Measurements from ENCODE around the gene VAT1L.

The VAT1L gene

DNA sequence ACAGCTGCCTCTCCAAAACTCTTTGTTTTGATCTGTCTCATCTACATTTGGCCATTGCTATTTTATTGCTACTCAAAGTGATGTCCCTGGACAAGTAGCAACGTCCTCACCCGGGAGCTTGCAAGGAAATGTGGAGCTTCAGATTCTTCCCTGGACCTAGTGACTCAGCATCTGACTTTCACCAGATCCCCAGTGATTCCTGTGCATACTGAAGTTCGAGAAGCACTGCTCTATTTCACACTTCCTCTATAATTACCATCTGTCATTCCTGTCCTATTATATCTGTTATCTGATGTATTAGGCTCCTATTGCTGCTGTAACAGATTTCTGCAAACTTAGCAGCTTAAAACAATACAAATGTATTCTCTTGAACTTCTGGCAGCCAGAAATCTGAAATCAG lies 28.5 kb upstream of the VAT1L start:
- no peaks in the 10 kb centered on the region for H3K4me1 ChIP-seq (ENCODE audit: control insufficient read depth, low read length)
- TF ChIP-seq, protein P1, sequence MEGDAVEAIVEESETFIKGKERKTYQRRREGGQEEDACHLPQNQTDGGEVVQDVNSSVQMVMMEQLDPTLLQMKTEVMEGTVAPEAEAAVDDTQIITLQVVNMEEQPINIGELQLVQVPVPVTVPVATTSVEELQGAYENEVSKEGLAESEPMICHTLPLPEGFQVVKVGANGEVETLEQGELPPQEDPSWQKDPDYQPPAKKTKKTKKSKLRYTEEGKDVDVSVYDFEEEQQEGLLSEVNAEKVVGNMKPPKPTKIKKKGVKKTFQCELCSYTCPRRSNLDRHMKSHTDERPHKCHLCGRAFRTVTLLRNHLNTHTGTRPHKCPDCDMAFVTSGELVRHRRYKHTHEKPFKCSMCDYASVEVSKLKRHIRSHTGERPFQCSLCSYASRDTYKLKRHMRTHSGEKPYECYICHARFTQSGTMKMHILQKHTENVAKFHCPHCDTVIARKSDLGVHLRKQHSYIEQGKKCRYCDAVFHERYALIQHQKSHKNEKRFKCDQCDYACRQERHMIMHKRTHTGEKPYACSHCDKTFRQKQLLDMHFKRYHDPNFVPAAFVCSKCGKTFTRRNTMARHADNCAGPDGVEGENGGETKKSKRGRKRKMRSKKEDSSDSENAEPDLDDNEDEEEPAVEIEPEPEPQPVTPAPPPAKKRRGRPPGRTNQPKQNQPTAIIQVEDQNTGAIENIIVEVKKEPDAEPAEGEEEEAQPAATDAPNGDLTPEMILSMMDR (IDR thresholded peaks at IDR 0.05; ENCODE audit: low read depth, low read length, poor library complexity, severe bottlenecking): no peak
- no peak for TF ChIP-seq EZH2phosphoT487 (IDR thresholded peaks at IDR 0.05; ENCODE audit: borderline replicate concordance, low read length)
- H3K4me2 ChIP-seq (ENCODE audit: low read length): no peak overlapping the region

DNA sequence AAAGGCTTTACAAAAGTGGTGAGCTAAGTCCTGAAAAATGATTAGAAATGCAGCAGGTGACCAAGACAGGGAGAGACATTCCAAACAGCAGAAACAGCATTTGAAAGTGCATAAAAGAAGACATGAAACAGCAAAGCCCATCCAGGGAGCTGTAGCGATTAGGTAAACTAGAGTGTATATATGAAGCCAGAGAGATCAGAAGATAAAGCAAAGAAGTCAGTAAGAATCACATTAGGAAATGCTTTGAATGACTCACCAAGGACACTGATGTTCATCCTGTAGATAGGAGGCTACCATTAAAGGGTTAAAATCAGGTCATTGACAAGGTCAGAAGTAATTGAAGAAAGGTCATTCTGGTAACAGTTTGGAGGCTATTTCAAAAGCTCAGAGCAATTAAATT lies 27.6 kb upstream of the VAT1L start:
- no peaks in the 10 kb centered on the region for H3K9me2 ChIP-seq (replicated peaks; ENCODE audit: control insufficient read depth, low read length)
- no peak for TF ChIP-seq EZH2phosphoT487 (IDR thresholded peaks at IDR 0.05; ENCODE audit: borderline replicate concordance, low read length)
- TF ChIP-seq, protein P1 (IDR thresholded peaks at IDR 0.05; ENCODE audit: low read depth, low read length, poor library complexity, severe bottlenecking): no peak
- no peaks in the 10 kb centered on the region for H3F3A ChIP-seq (ENCODE audit: control insufficient read depth, insufficient read depth)
- no peak overlapping the region for H3K27ac ChIP-seq (ENCODE audit: low read depth, low read length)
- no peaks in the 10 kb centered on the region for H3K9me3 ChIP-seq (ENCODE audit: control insufficient read depth, insufficient read depth, low read length)
- H4K20me1 ChIP-seq (ENCODE audit: control insufficient read depth, insufficient read depth, low read depth, low read length): no peaks in the 10 kb centered on the region
- H3K4me2 ChIP-seq (ENCODE audit: low read length): no peak overlapping the region
- H3K4me3 ChIP-seq (ENCODE audit: low read length): no peak overlapping the region
- H3K79me2 ChIP-seq (ENCODE audit: control insufficient read depth, low read length): no peaks in the 10 kb centered on the region
- no peaks in the 10 kb centered on the region for H3K4me1 ChIP-seq (ENCODE audit: control insufficient read depth, low read length)
- no peaks in the 10 kb centered on the region for H3K27me3 ChIP-seq (ENCODE audit: control insufficient read depth, low read length)
- no peaks in the 10 kb centered on the region for H3K36me3 ChIP-seq (ENCODE audit: control insufficient read depth, low read length)

More for the DNA sequence above, 28.5 kb upstream of the VAT1L start:
- Histone ChIP-seq H3K27ac (ENCODE audit: low read depth, low read length) (no peak overlapping the region), H3K36me3 (ENCODE audit: control insufficient read depth, low read length) (no peaks in the 10 kb centered on the region), H4K20me1 (ENCODE audit: control insufficient read depth, insufficient read depth, low read depth, low read length) (no peaks in the 10 kb centered on the region), H3K27me3 (ENCODE audit: control insufficient read depth, low read length) (no peaks in the 10 kb centered on the region), H3K4me3 (ENCODE audit: low read length) (no peak overlapping the region), H3K79me2 (ENCODE audit: control insufficient read depth, low read length) (no peaks in the 10 kb centered on the region), H3K9me2 (replicated peaks; ENCODE audit: control insufficient read depth, low read length) (no peaks in the 10 kb centered on the region), H3F3A (ENCODE audit: control insufficient read depth, insufficient read depth) (no peaks in the 10 kb centered on the region), H3K9me3 (ENCODE audit: control insufficient read depth, insufficient read depth, low read length) (no peaks in the 10 kb centered on the region)

GRCh38 chr16:77761204-77761603 lies 27.2 kb upstream of the VAT1L start:
- H3K4me1 ChIP-seq (ENCODE audit: control insufficient read depth, low read length): no peaks in the 10 kb centered on the region

More at GRCh38 chr16:77761204-77761603, 27.2 kb upstream of the VAT1L start:
- Histone ChIP-seq H3K4me3 (ENCODE audit: low read length) (no peak overlapping the region), H4K20me1 (ENCODE audit: control insufficient read depth, insufficient read depth, low read depth, low read length) (no peaks in the 10 kb centered on the region), H3K27ac (ENCODE audit: low read depth, low read length) (no peak overlapping the region), H3K9me3 (ENCODE audit: control insufficient read depth, insufficient read depth, low read length) (no peaks in the 10 kb centered on the region), H3K36me3 (ENCODE audit: control insufficient read depth, low read length) (no peaks in the 10 kb centered on the region), H3K4me2 (ENCODE audit: low read length) (no peak overlapping the region), H3K79me2 (ENCODE audit: control insufficient read depth, low read length) (no peaks in the 10 kb centered on the region), H3F3A (ENCODE audit: control insufficient read depth, insufficient read depth) (no peaks in the 10 kb centered on the region), H3K9me2 (replicated peaks; ENCODE audit: control insufficient read depth, low read length) (no peaks in the 10 kb centered on the region), H3K27me3 (ENCODE audit: control insufficient read depth, low read length) (no peaks in the 10 kb centered on the region)
- TF ChIP-seq, protein P1 (IDR thresholded peaks at IDR 0.05; ENCODE audit: low read depth, low read length, poor library complexity, severe bottlenecking): no peak
- TF ChIP-seq EZH2phosphoT487 (IDR thresholded peaks at IDR 0.05; ENCODE audit: borderline replicate concordance, low read length): no peak
